Stomach (tissue), 9 donors: ENCODE data around the gene SOX10. TPM values are rescaled to one million over a fixed set of nuclear protein-coding genes. Genes with fewer than 3 reads are reported as not detected.

Experiments
- DNase-seq, 2 donors: peaks; one replicate each; pipeline versions ENCODE4 v3.0.0 to v3.0.0-alpha.2; 2013 to 2019
- H3K27ac ChIP-seq, 5 donors: fragments of 200-600 bp in 4 of 5; sonication (generic) in 4 of 5; one replicate each; pipeline ENCODE4 v1.5.1; 2013 to 2019; ENCODE audit warnings: mild to moderate bottlenecking in 1 of 5, moderate library complexity in 1 of 5
- H3K27me3 ChIP-seq, 3 donors: fragments of 200-600 bp; sonication (generic); one replicate each; pipeline ENCODE4 v1.5.1; 2017 to 2019; ENCODE audit warnings: mixed run types in 1 of 3
- H3K36me3 ChIP-seq, 4 donors: fragments of 200-600 bp; sonication (generic); 1 replicate in 3 of 4; 2 replicates in 1 of 4; pipeline ENCODE4 v1.5.1; 2016 to 2019
- H3K4me1 ChIP-seq, 4 donors: fragments of 200-600 bp; sonication (generic); one replicate each; pipeline ENCODE4 v1.5.1; 2016 to 2019
- H3K4me3 ChIP-seq, 4 donors: fragments of 200-600 bp; sonication (generic) in 3 of 4; one replicate each; pipeline ENCODE4 v1.5.1; 2016 to 2019; ENCODE audit warnings: mild to moderate bottlenecking in 1 of 4
- H3K9me3 ChIP-seq, 4 donors: fragments of 200-600 bp; sonication (generic); one replicate each; pipeline ENCODE4 v1.5.1; 2016 to 2019
- CTCF ChIP-seq, 7 experiments: fragments of 450-650 bp in 4 of 7; fragments of 200-600 bp in 3 of 7; sonication (generic) in 3 of 7; IDR thresholded peaks; one replicate each; pipeline ENCODE4 v1.5.1; 2016 to 2019; ENCODE audit warnings: antibody characterized with exemption in 7 of 7, control low read depth in 2 of 7, mild to moderate bottlenecking in 1 of 7
- EP300 ChIP-seq: sonication (generic); formaldehyde crosslinking; IDR thresholded peaks from one replicate; pipeline ENCODE4 v1.6.1; 2017; ENCODE audit warnings: antibody characterized with exemption
- POLR2A ChIP-seq, 4 donors: fragments of 450-650 bp; IDR thresholded peaks; one replicate each; pipeline ENCODE4 v1.6.1; 2016; ENCODE audit warnings: antibody characterized with exemption in 4 of 4, control low read depth in 2 of 4, mild to moderate bottlenecking in 1 of 4, moderate library complexity in 1 of 4
- POLR2AphosphoS5 ChIP-seq, 3 donors: sonication (generic); formaldehyde crosslinking; IDR thresholded peaks; one replicate each; pipeline ENCODE4 v1.6.1; 2016; ENCODE audit warnings: antibody characterized with exemption in 3 of 3
- WGBS, 5 donors: extraction: QIAGEN DNeasy Blood & Tissue Kit in 3 of 5; methylation state at CpG; one replicate each; pipeline versions ENCODE4 v1.1.5 to v1.1.7; 2013 to 2018; 5-methylcytosine and 5-hydroxymethylcytosine counted together
- intact Hi-C: fragments of 100-400 bp; cut with DNase I; formaldehyde crosslinking; loops from one replicate; pipeline ENCODE4 v1.15.1; 2023; ENCODE audit warnings: low total_unique reads
- polyA plus RNA-seq, 3 donors: library from polyadenylated mRNA; stranded (reverse); fragments of 200-250 nt; gene quantifications; one replicate each; pipeline ENCODE4 v1.2.3, GENCODE V29; 2013
- total RNA-seq, 5 donors: library from RNA; depleted of rRNA; stranded (reverse); fragments of >200 nt; gene quantifications; one replicate each; pipeline versions ENCODE4 v1.1.0 to v1.2.3, GENCODE V29; 2014 to 2016
- donor health status: healthy with polysubstance abuse.
- donor health status: Bipolar disorder and iron deficiency.
- donor health status: healthy.

Gene SOX10
- total and polyA plus RNA-seq, 8 donors: 1.7 to 4.9 (median 3.0) TPM; not detected in 2

- Histone ChIP-seq H3K4me1 (peaks cover 0 to 6% (median 2%) of the 10 kb centered on the region in 4 donors), H3K36me3 (no peaks in the 10 kb centered on the region), H3K9me3 (no peaks in the 10 kb centered on the region), H3K27me3 (no peaks in the 10 kb centered on the region), H3K4me3 (no peak overlapping the region), H3K27ac (no peak overlapping the region)
- intact Hi-C loops: no loop called here
- TF ChIP-seq CTCF (IDR thresholded peaks at IDR 0.05): no peak
- no peak for TF ChIP-seq POLR2AphosphoS5 (IDR thresholded peaks at IDR 0.05)
- no peak for TF ChIP-seq EP300
- DNase-seq: no peak
- WGBS, 5 donors: 51 to 59% (median 54%) methylated on average over 6 of the region's 6 CpGs
These were observed 7.5 kb upstream of the SOX10 start for GRCh38 chr22:37991731-37992442.

- Histone ChIP-seq H3K36me3 (peaks cover 0 to 10% (median 7%) of the 10 kb centered on the region in 4 donors), H3K4me1 (peaks cover 0 to 6% (median 0%) of the 10 kb centered on the region in 4 donors), H3K27me3 (no peaks in the 10 kb centered on the region), H3K9me3 (no peaks in the 10 kb centered on the region), H3K4me3 (no peak overlapping the region), H3K27ac (no peak overlapping the region)
- DNase-seq: no peak
- intact Hi-C loops: no loop called here
- 89 to 96% (median 93%) methylated on average over 7 of the region's 7 CpGs for WGBS, 5 donors
- TF ChIP-seq CTCF (IDR thresholded peaks at IDR 0.05) (no peak), POLR2A (IDR thresholded peaks at IDR 0.05) (no peak), EP300 (no peak), POLR2AphosphoS5 (IDR thresholded peaks at IDR 0.05) (no peak)
These were observed 6.5 kb upstream of the SOX10 start for GRCh38 chr22:37990862-37991261.

GRCh38 chr22:37990301-37990700 lies 5.9 kb upstream of the SOX10 start:
- 64 to 74% (median 70%) methylated on average over 3 to 5 of the region's 5 CpGs for WGBS, 5 donors
- Histone ChIP-seq H3K27me3 (no peaks in the 10 kb centered on the region), H3K4me3 (no peak overlapping the region), H3K27ac (peak overlapping the region in 1 of 5 donors; percentile 13), H3K4me1 (peaks cover 0 to 6% (median 0%) of the 10 kb centered on the region in 4 donors), H3K9me3 (no peaks in the 10 kb centered on the region), H3K36me3 (peaks cover 0 to 14% (median 7%) of the 10 kb centered on the region in 4 donors)
- no peak for DNase-seq
- intact Hi-C loops: no loop called here
- TF ChIP-seq POLR2A (IDR thresholded peaks at IDR 0.05) (no peak), POLR2AphosphoS5 (IDR thresholded peaks at IDR 0.05) (no peak), CTCF (IDR thresholded peaks at IDR 0.05) (no peak), EP300 (no peak)

- TF ChIP-seq EP300 (no peak), POLR2A (IDR thresholded peaks at IDR 0.05) (no peak), POLR2AphosphoS5 (IDR thresholded peaks at IDR 0.05) (no peak), CTCF (IDR thresholded peaks at IDR 0.05) (no peak)
- Histone ChIP-seq H3K4me1 (peaks cover 0 to 6% (median 0%) of the 10 kb centered on the region in 4 donors), H3K9me3 (no peaks in the 10 kb centered on the region), H3K36me3 (peaks cover 0 to 14% (median 7%) of the 10 kb centered on the region in 4 donors), H3K27me3 (no peaks in the 10 kb centered on the region), H3K27ac (peak overlapping the region in 1 of 5 donors; percentile 13), H3K4me3 (no peak overlapping the region)
- intact Hi-C loops: no loop called here
- 88 to 93% (median 90%) methylated on average over 13 to 14 of the region's 14 CpGs for WGBS, 5 donors
- no peak for DNase-seq
These were observed 5.0 kb upstream of the SOX10 start for GRCh38 chr22:37989146-37990045.
